Neural progenitor cell (in vitro differentiated cells): ENCODE measurements around the gene MAP4K5.

Experiments
- EZH2phosphoT487 ChIP-seq: fragments of 200-600 bp; sonication (generic); IDR thresholded peaks from 2 replicates; pipeline ENCODE4 v1.6.1; 2017; ENCODE audit warnings: antibody characterized with exemption
- TF ChIP-seq, protein P1 (sequence below): fragments of 200-600 bp; sonication (generic); IDR thresholded peaks from 2 replicates; pipeline ENCODE4 v1.5.1; 2017; ENCODE audit warnings: antibody characterized with exemption, mild to moderate bottlenecking

DNA sequence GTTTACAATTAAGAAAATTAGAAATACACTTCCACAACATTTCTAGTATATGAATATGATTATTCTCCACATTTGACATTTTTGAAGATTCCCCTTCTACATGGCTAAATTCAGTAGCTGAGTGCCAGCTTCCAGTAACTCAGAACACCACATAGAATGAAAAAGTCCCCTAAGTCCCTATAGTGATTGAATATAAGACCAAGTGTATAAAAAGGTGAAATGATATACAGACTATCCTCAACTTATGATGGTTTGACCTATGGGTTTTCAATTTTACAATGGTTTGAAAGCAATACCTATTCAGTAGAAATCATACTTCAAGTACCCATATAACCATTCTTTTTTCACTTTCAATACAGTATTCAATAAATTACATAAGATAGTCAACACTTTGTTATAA, 43.4 kb upstream of the MAP4K5 start:
- TF ChIP-seq, protein P1, sequence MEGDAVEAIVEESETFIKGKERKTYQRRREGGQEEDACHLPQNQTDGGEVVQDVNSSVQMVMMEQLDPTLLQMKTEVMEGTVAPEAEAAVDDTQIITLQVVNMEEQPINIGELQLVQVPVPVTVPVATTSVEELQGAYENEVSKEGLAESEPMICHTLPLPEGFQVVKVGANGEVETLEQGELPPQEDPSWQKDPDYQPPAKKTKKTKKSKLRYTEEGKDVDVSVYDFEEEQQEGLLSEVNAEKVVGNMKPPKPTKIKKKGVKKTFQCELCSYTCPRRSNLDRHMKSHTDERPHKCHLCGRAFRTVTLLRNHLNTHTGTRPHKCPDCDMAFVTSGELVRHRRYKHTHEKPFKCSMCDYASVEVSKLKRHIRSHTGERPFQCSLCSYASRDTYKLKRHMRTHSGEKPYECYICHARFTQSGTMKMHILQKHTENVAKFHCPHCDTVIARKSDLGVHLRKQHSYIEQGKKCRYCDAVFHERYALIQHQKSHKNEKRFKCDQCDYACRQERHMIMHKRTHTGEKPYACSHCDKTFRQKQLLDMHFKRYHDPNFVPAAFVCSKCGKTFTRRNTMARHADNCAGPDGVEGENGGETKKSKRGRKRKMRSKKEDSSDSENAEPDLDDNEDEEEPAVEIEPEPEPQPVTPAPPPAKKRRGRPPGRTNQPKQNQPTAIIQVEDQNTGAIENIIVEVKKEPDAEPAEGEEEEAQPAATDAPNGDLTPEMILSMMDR = no peak
- no peak for TF ChIP-seq EZH2phosphoT487
